Measurements from ENCODE around the gene TCHHL1.
A peak's percentile ranks its signal among the peaks of the same experiment; 100 is the strongest.
"Not testable (repeated sequence)": the region's sequence is repeated elsewhere in the genome, so short reads cannot be mapped to it uniquely, and the experiment has no call there.

TCHHL1 gene

DNA sequence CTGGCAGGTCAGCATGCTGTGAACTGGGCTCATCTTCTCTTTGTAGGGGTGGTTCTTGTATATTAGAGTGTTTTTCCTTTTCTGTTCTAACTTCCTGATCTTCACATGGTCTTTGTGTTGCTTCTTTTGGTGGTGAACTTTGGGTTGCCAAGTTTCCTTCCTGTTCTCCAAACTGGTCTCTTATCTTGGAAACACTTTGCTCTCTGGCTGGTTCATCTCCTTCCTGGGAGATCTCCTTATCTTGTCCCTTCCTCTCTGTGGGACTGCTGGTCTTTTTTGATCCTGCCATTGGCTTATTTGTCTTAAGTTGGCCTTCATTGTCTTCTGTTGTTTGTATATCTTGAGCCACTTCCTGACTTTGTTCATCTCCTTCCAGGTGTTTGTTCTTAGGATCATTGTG, 2.1 kb downstream of the TCHHL1 start:
- Histone ChIP-seq H3K36me3 (ENCODE audit: control insufficient read depth in 4 of 4, insufficient read depth in 4 of 4, low read length in 3 of 4) (no peaks in the 10 kb centered on the region), H3K27me3 (replicated peaks in 2 of 5; ENCODE audit: control insufficient read depth in 4 of 5, insufficient read depth in 5 of 5, low read length in 4 of 5) (peaks cover 0 to 16% (median 3%) of the 10 kb centered on the region in 5 experiments), H3K9me3 (ENCODE audit: control extremely low read depth in 1 of 5, control insufficient read depth in 4 of 5, insufficient read depth in 2 of 5, low read depth in 1 of 5, low read length in 4 of 5) (no peaks in the 10 kb centered on the region), H3K4me3 (ENCODE audit: control insufficient read depth in 1 of 7, extremely low read depth in 1 of 7, insufficient read depth in 4 of 7, low read depth in 2 of 7, low read length in 6 of 7) (no peak overlapping the region), H3K4me1 (ENCODE audit: control extremely low read depth in 1 of 4, control insufficient read depth in 4 of 4, insufficient read depth in 4 of 4, low read length in 3 of 4) (peaks cover 0 to 5% (median 0%) of the 10 kb centered on the region in 4 experiments), H3K27ac (ENCODE audit: insufficient read depth in 1 of 2, low read depth in 1 of 2, low read length in 2 of 2, poor library complexity in 1 of 2, severe bottlenecking in 2 of 2) (no peak overlapping the region)
- POLR2A ChIA-PET: no interaction called here
- DNase-seq: no peak
- CTCF ChIA-PET: interaction anchor here (1.3 to 1.6 kb wide), 2 partner anchors 98 to 372 kb away, joined by 3 read pairs; no protein-coding TSS in a partner anchor

DNA sequence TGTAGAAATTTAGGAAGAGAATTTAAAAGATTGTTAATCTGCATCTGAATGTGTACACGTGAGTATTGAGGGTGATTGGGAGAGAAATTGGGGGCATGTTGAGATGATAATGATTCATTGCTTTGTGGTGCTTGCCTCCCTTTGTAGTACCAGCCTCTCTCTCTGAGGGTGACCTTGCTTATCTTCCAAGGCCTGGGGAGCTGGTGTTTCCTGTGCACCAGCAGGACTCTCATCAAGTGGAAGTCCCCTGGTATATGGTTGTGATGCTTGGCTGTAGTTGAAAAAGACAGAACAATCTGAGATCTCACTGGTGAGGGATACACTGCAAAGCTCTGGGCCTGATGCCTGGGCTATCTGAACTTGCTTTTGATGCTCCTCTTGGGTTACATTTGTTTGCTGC, 4.0 kb downstream of the TCHHL1 start:
- H3K36me3 ChIP-seq (ENCODE audit: control insufficient read depth in 4 of 4, insufficient read depth in 4 of 4, low read length in 3 of 4): no peaks in the 10 kb centered on the region
- H3K4me3 ChIP-seq (ENCODE audit: control insufficient read depth in 1 of 7, extremely low read depth in 1 of 7, insufficient read depth in 4 of 7, low read depth in 2 of 7, low read length in 6 of 7): no peak overlapping the region
- H3K27me3 ChIP-seq (replicated peaks in 2 of 5; ENCODE audit: control insufficient read depth in 4 of 5, insufficient read depth in 5 of 5, low read length in 4 of 5): peaks cover 0 to 13% (median 3%) of the 10 kb centered on the region in 5 experiments
- DNase-seq: peak; percentile 32 to 84 (median 75)
- H3K9me3 ChIP-seq (ENCODE audit: control extremely low read depth in 1 of 5, control insufficient read depth in 4 of 5, insufficient read depth in 2 of 5, low read depth in 1 of 5, low read length in 4 of 5): no peaks in the 10 kb centered on the region
- CTCF ChIA-PET: no interaction called here
- 25% methylated on average over 1 of the region's 1 CpG for WGBS (ENCODE audit: insufficient coverage)
- POLR2A ChIA-PET: no interaction called here
- no peak overlapping the region for H3K27ac ChIP-seq (ENCODE audit: insufficient read depth in 1 of 2, low read depth in 1 of 2, low read length in 2 of 2, poor library complexity in 1 of 2, severe bottlenecking in 2 of 2)
- H3K4me1 ChIP-seq (ENCODE audit: control extremely low read depth in 1 of 4, control insufficient read depth in 4 of 4, insufficient read depth in 4 of 4, low read length in 3 of 4): peaks cover 0 to 5% (median 0%) of the 10 kb centered on the region in 4 experiments

DNA sequence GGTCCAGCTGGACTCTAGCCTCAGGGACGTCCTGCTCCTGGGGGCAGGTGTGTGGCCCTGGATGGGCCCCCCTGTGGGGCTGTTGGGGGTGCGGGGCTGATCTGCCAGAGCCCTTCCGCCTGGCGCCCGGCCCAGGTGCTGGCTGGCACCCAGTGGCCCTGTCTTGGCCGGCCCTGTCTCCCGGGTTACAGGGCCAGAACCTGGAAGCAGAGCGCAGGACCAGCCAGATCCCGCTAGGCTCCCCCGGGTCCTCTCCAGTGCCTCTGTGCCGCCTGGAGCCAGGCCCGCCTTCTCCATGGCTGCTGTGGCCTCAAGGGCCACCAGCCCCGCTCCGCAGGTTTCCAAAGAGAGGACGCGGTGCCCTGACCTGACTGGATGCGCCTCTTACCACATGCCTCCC, 7.8 kb downstream of the TCHHL1 start:
- H3K9me3 ChIP-seq (ENCODE audit: control extremely low read depth in 1 of 5, control insufficient read depth in 4 of 5, insufficient read depth in 2 of 5, low read depth in 1 of 5, low read length in 4 of 5); H3K36me3 ChIP-seq (ENCODE audit: control insufficient read depth in 4 of 4, insufficient read depth in 4 of 4, low read length in 3 of 4); CTCF ChIA-PET; H3K4me1 ChIP-seq (ENCODE audit: control extremely low read depth in 1 of 4, control insufficient read depth in 4 of 4, insufficient read depth in 4 of 4, low read length in 3 of 4); POLR2A ChIA-PET; H3K4me3 ChIP-seq (ENCODE audit: control insufficient read depth in 1 of 7, extremely low read depth in 1 of 7, insufficient read depth in 4 of 7, low read depth in 2 of 7, low read length in 6 of 7); DNase-seq; H3K27ac ChIP-seq (ENCODE audit: insufficient read depth in 1 of 2, low read depth in 1 of 2, low read length in 2 of 2, poor library complexity in 1 of 2, severe bottlenecking in 2 of 2): not testable (repeated sequence)
- peaks cover 0 to 12% (median 2%) of the 10 kb centered on the region in 5 experiments for H3K27me3 ChIP-seq (replicated peaks in 2 of 5; ENCODE audit: control insufficient read depth in 4 of 5, insufficient read depth in 5 of 5, low read length in 4 of 5)
- WGBS (ENCODE audit: insufficient coverage): 100% methylated on average over 4 of the region's 17 CpGs

DNA sequence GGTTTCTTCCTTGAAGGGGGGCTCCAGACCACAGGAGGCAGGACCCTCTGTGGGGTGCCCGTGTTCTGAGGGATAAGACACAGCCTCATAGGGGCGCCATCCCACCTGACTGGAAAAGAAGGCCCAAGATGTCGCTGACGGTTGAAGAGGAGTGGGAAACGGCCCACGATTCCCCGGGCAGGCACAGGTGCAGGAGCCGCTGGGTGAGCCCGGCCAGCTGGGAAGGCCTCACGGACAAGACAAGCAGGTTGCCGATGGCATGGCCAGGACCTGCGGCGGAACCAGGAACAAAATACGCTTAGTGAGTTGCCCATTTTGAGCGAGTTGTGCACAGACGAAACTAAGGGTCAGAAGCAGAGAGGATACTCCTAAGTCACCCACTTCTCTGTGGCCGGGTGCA, 8.4 kb downstream of the TCHHL1 start:
- H3K4me3 ChIP-seq (ENCODE audit: control insufficient read depth in 1 of 7, extremely low read depth in 1 of 7, insufficient read depth in 4 of 7, low read depth in 2 of 7, low read length in 6 of 7); H3K27me3 ChIP-seq (replicated peaks in 2 of 5; ENCODE audit: control insufficient read depth in 4 of 5, insufficient read depth in 5 of 5, low read length in 4 of 5); POLR2A ChIA-PET; DNase-seq; H3K4me1 ChIP-seq (ENCODE audit: control extremely low read depth in 1 of 4, control insufficient read depth in 4 of 4, insufficient read depth in 4 of 4, low read length in 3 of 4); CTCF ChIA-PET; H3K27ac ChIP-seq (ENCODE audit: insufficient read depth in 1 of 2, low read depth in 1 of 2, low read length in 2 of 2, poor library complexity in 1 of 2, severe bottlenecking in 2 of 2); H3K36me3 ChIP-seq (ENCODE audit: control insufficient read depth in 4 of 4, insufficient read depth in 4 of 4, low read length in 3 of 4); H3K9me3 ChIP-seq (ENCODE audit: control extremely low read depth in 1 of 5, control insufficient read depth in 4 of 5, insufficient read depth in 2 of 5, low read depth in 1 of 5, low read length in 4 of 5): not testable (repeated sequence)
- WGBS (ENCODE audit: insufficient coverage): 94% methylated on average over 9 of the region's 17 CpGs

DNA sequence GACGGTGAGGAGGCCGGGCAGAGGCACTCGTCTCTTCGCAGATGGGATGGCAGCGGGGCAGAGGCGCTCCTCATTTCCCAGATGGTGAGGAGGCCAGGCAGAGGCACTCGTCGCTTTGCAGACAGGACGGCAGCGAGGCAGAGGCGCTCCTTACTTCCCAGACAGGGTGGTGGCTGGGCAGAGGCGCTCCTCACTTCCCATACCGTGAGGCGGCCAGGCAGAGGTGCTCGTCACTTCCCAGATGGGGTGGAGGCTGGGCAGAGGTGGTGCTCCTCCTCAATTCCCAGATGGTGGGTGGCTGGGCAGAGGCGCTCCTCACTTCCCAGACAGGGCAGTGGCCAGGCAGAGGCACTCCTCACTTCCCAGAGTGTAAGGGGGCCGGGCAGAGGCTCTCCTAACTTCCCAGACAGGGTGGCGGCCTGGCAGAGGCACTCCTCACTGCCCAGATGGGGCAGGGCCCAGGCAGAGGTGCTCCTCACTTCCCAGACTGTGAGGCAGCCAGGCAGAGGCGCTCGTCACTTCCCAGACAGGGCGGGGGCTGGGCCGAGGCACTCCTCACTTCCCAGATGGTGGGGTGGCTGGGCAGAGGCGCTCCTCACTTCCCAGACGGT, 9.9 kb downstream of the TCHHL1 start:
- H3K4me1 ChIP-seq (ENCODE audit: control extremely low read depth in 1 of 4, control insufficient read depth in 4 of 4, insufficient read depth in 4 of 4, low read length in 3 of 4): no peaks in the 10 kb centered on the region
- WGBS (ENCODE audit: insufficient coverage): 94% methylated on average over 21 of the region's 24 CpGs

DNA sequence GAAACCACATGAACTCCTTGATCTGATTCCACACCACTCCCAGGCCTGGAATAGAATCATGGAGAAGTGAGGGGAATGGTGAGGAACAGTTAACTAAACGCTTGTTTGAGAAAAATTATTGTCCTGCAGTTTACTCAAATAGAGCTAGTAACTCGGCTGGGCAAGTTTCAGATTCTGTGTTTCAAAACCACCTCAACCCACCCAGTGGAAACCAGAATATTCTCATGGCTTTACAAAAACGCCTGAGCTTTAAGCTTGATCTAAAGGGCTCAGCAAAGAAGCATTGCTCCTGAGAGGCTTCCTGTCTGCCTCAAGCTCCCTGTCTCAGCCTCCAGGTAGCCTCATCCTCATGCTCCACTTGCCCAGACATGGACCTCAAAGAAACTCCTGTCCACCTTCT, 16.6 kb downstream of the TCHHL1 start:
- peaks cover under 1 to 27% (median 10%) of the 10 kb centered on the region in 5 experiments for H3K27me3 ChIP-seq (replicated peaks in 2 of 5; ENCODE audit: control insufficient read depth in 4 of 5, insufficient read depth in 5 of 5, low read length in 4 of 5)
- ChIA-PET CTCF (no interaction called here), POLR2A (no interaction called here)
- no peaks in the 10 kb centered on the region for H3K9me3 ChIP-seq (ENCODE audit: control extremely low read depth in 1 of 5, control insufficient read depth in 4 of 5, insufficient read depth in 2 of 5, low read depth in 1 of 5, low read length in 4 of 5)
- no peak overlapping the region for H3K27ac ChIP-seq (ENCODE audit: insufficient read depth in 1 of 2, low read depth in 1 of 2, low read length in 2 of 2, poor library complexity in 1 of 2, severe bottlenecking in 2 of 2)
- no peaks in the 10 kb centered on the region for H3K4me1 ChIP-seq (ENCODE audit: control extremely low read depth in 1 of 4, control insufficient read depth in 4 of 4, insufficient read depth in 4 of 4, low read length in 3 of 4)
- H3K4me3 ChIP-seq (ENCODE audit: control insufficient read depth in 1 of 7, extremely low read depth in 1 of 7, insufficient read depth in 4 of 7, low read depth in 2 of 7, low read length in 6 of 7): no peak overlapping the region
- WGBS (ENCODE audit: insufficient coverage): 94% methylated on average over 2 of the region's 3 CpGs
- DNase-seq: no peak
- H3K36me3 ChIP-seq (ENCODE audit: control insufficient read depth in 4 of 4, insufficient read depth in 4 of 4, low read length in 3 of 4): no peaks in the 10 kb centered on the region

More for the DNA sequence above, 9.9 kb downstream of the TCHHL1 start:
- CTCF ChIA-PET: no interaction called here
- Histone ChIP-seq H3K27ac (ENCODE audit: insufficient read depth in 1 of 2, low read depth in 1 of 2, low read length in 2 of 2, poor library complexity in 1 of 2, severe bottlenecking in 2 of 2) (no peak overlapping the region), H3K36me3 (ENCODE audit: control insufficient read depth in 4 of 4, insufficient read depth in 4 of 4, low read length in 3 of 4) (no peaks in the 10 kb centered on the region), H3K27me3 (replicated peaks in 2 of 5; ENCODE audit: control insufficient read depth in 4 of 5, insufficient read depth in 5 of 5, low read length in 4 of 5) (peaks cover 0 to 9% (median 3%) of the 10 kb centered on the region in 5 experiments), H3K9me3 (ENCODE audit: control extremely low read depth in 1 of 5, control insufficient read depth in 4 of 5, insufficient read depth in 2 of 5, low read depth in 1 of 5, low read length in 4 of 5) (no peaks in the 10 kb centered on the region), H3K4me3 (ENCODE audit: control insufficient read depth in 1 of 7, extremely low read depth in 1 of 7, insufficient read depth in 4 of 7, low read depth in 2 of 7, low read length in 6 of 7) (no peak overlapping the region)
- POLR2A ChIA-PET: no interaction called here
- no peak for DNase-seq

DNA sequence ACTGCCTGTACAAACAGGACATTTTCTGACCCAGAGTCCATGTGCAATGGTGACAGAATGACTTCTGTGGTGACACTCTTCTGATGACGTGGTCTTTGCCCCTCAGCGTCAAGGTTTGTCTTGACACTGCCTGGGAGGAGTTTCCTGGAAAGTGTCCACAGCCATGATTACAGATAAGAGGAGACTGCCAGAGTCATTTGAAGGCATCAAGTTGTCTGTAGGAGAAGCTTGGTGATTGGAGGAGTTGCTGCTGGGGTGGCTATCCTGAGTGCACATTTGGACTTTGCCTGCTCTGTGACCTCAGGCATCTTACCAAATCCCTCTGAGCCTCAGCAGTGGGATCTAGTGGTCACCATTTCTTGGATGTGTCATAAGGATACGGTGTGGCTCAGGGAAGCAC, 17.7 kb downstream of the TCHHL1 start:
- H3K4me1 ChIP-seq (ENCODE audit: control extremely low read depth in 1 of 4, control insufficient read depth in 4 of 4, insufficient read depth in 4 of 4, low read length in 3 of 4): no peaks in the 10 kb centered on the region
- ChIA-PET CTCF (no interaction called here), POLR2A (no interaction called here)
- 90% methylated on average over 3 of the region's 3 CpGs for WGBS (ENCODE audit: insufficient coverage)
- H3K36me3 ChIP-seq (ENCODE audit: control insufficient read depth in 4 of 4, insufficient read depth in 4 of 4, low read length in 3 of 4): no peaks in the 10 kb centered on the region
- no peak overlapping the region for H3K27ac ChIP-seq (ENCODE audit: insufficient read depth in 1 of 2, low read depth in 1 of 2, low read length in 2 of 2, poor library complexity in 1 of 2, severe bottlenecking in 2 of 2)
- no peak for DNase-seq
- H3K27me3 ChIP-seq (replicated peaks in 2 of 5; ENCODE audit: control insufficient read depth in 4 of 5, insufficient read depth in 5 of 5, low read length in 4 of 5): peaks cover 2 to 27% (median 10%) of the 10 kb centered on the region in 5 experiments
- no peak overlapping the region for H3K4me3 ChIP-seq (ENCODE audit: control insufficient read depth in 1 of 7, extremely low read depth in 1 of 7, insufficient read depth in 4 of 7, low read depth in 2 of 7, low read length in 6 of 7)
- no peaks in the 10 kb centered on the region for H3K9me3 ChIP-seq (ENCODE audit: control extremely low read depth in 1 of 5, control insufficient read depth in 4 of 5, insufficient read depth in 2 of 5, low read depth in 1 of 5, low read length in 4 of 5)
